GM23338 (cell line): ENCODE results near the gene TNFRSF19. TPM values are rescaled to one million over a fixed set of nuclear protein-coding genes. Genes with fewer than 3 reads are reported as not detected.

Experiments used
- ATAC-seq: fragments of 200-7000 bp; cut with Tn5 transposase; 3 replicates; pipeline ENCODE4 v1.9.1; 2020
- DNase-seq: peaks from one replicate; pipeline ENCODE4 v3.0.0-alpha.2; 2015; ENCODE audit warnings: low spot score
- H2AFZ ChIP-seq: fragments of 200-600 bp; sonication (generic); 2 replicates; pipeline ENCODE4 v1.8.0; 2016; ENCODE audit warnings: antibody characterized with exemption, mild to moderate bottlenecking, moderate library complexity
- H3F3A ChIP-seq: fragments of 200-600 bp; sonication (generic); replicated peaks from 2 replicates; pipeline ENCODE4 v1.8.0; 2017; ENCODE audit warnings: antibody characterized with exemption, mixed run types, low read depth
- H3K27ac ChIP-seq: fragments of 200-600 bp; sonication (generic); 2 replicates; pipeline ENCODE4 v1.6.1; 2016; ENCODE audit warnings: low read depth
- H3K27me3 ChIP-seq: fragments of 200-600 bp; sonication (generic); 2 replicates; pipeline ENCODE4 v1.8.0; 2016; ENCODE audit warnings: mild to moderate bottlenecking, mixed run types, moderate library complexity; ENCODE audit not compliant: insufficient read depth
- H3K36me3 ChIP-seq: fragments of 200-600 bp; sonication (generic); 2 replicates; pipeline ENCODE4 v1.8.0; 2016; ENCODE audit warnings: mild to moderate bottlenecking; ENCODE audit not compliant: insufficient read depth
- H3K4me1 ChIP-seq: fragments of 200-600 bp; sonication (generic); 2 replicates; pipeline ENCODE4 v1.8.0; 2016; ENCODE audit warnings: mild to moderate bottlenecking, moderate library complexity; ENCODE audit not compliant: insufficient read depth
- H3K4me2 ChIP-seq: fragments of 200-600 bp; sonication (generic); 2 replicates; pipeline ENCODE4 v1.7.1; 2017; ENCODE audit warnings: mixed run types
- H3K4me3 ChIP-seq: fragments of 200-600 bp; sonication (generic); 2 replicates; pipeline ENCODE4 v1.6.1; 2016; ENCODE audit warnings: mixed run types
- H3K79me2 ChIP-seq: fragments of 200-600 bp; sonication (generic); replicated peaks from 2 replicates; pipeline ENCODE4 v1.8.0; 2017; ENCODE audit warnings: mild to moderate bottlenecking; ENCODE audit not compliant: insufficient read depth
- H3K9me2 ChIP-seq: fragments of 200-600 bp; sonication (generic); 2 replicates; pipeline ENCODE4 v1.8.0; 2017; ENCODE audit not compliant: insufficient read depth
- H4K20me1 ChIP-seq: fragments of 200-600 bp; sonication (generic); replicated peaks from 2 replicates; pipeline ENCODE4 v1.8.0; 2017; ENCODE audit warnings: mild to moderate bottlenecking; ENCODE audit not compliant: insufficient read depth
- H3K27ac Mint-ChIP-seq: 2 replicates; pipeline ENCODE4 v1.8.0; 2020; ENCODE audit warnings: inconsistent platforms, mild to moderate bottlenecking, moderate library complexity, mixed read lengths
- H3K27me3 Mint-ChIP-seq: 3 replicates; pipeline ENCODE4 v1.8.0; 2022; ENCODE audit warnings: low read depth, mild to moderate bottlenecking, moderate library complexity, mixed read lengths, inconsistent platforms; ENCODE audit not compliant: insufficient read depth, poor library complexity
- H3K36me3 Mint-ChIP-seq: 3 replicates; pipeline ENCODE4 v1.8.0; 2021; ENCODE audit warnings: low read depth, mild to moderate bottlenecking, inconsistent platforms, moderate library complexity, mixed read lengths
- H3K4me1 Mint-ChIP-seq: 3 replicates; pipeline ENCODE4 v1.8.0; 2020; ENCODE audit warnings: mild to moderate bottlenecking, inconsistent platforms, mixed read lengths
- H3K4me3 Mint-ChIP-seq: 3 replicates; pipeline ENCODE4 v1.8.0; 2021; ENCODE audit warnings: moderate library complexity, mild to moderate bottlenecking, inconsistent platforms, mixed read lengths
- H3K9me3 Mint-ChIP-seq: 3 replicates; pipeline ENCODE4 v1.8.0; 2020; ENCODE audit warnings: moderate library complexity, mild to moderate bottlenecking, inconsistent platforms, mixed read lengths
- CREB1 ChIP-seq: fragments of 250-450 bp; sonication (Bioruptor Pico); IDR thresholded peaks from 2 replicates; pipeline ENCODE4 v1.5.0; 2020; ENCODE audit warnings: low read depth, mild to moderate bottlenecking, moderate library complexity
- EZH2 ChIP-seq: fragments of 200-600 bp; sonication (generic); IDR thresholded peaks from one replicate; pipeline ENCODE4 v1.8.0; 2017; ENCODE audit warnings: antibody characterized with exemption, mild to moderate bottlenecking, low read depth; ENCODE audit not compliant: unreplicated experiment
- JUNB ChIP-seq: IDR thresholded peaks from one replicate; pipeline ENCODE4 v1.6.1; 2016; ENCODE audit warnings: antibody characterized with exemption; ENCODE audit not compliant: unreplicated experiment
- POLR2AphosphoS5 ChIP-seq: IDR thresholded peaks from 2 replicates; pipeline ENCODE4 v1.6.1; 2016; ENCODE audit warnings: antibody characterized with exemption, low read depth
- ZNF114 ChIP-seq: fragments of 250-450 bp; sonication (Bioruptor Pico); IDR thresholded peaks from 2 replicates; pipeline ENCODE4 v1.5.0; 2020; ENCODE audit warnings: mild to moderate bottlenecking, moderate library complexity
- ZNF331 ChIP-seq: fragments of 250-450 bp; sonication (Bioruptor Pico); IDR thresholded peaks from 2 replicates; pipeline ENCODE4 v1.5.0; 2020; ENCODE audit warnings: low read depth, mild to moderate bottlenecking, moderate library complexity
- polyA plus RNA-seq: library from polyadenylated mRNA; unstranded; fragments of >200 nt; fragmentation: Nextera tagmentation; extraction: Ambion mirVana; gene quantifications from 2 replicates; pipeline ENCODE4 v1.2.1, GENCODE V29; 2016
- total RNA-seq: library from RNA; depleted of rRNA; stranded (reverse); fragments of >200 nt; shearing (Covaris generic); gene quantifications from 2 replicates; pipeline ENCODE4 v1.2.3, GENCODE V29; 2014
- TF ChIP-seq, protein P1 (sequence below): IDR thresholded peaks from one replicate; pipeline ENCODE4 v1.6.1; 2018; ENCODE audit warnings: antibody characterized with exemption; ENCODE audit not compliant: unreplicated experiment
- TF ChIP-seq, protein P2 (sequence below), 2 experiments: fragments of 200-600 bp in 1 of 2; sonication (generic) in 1 of 2; conservative IDR thresholded peaks; 2 replicates each; pipeline versions ENCODE4 v1.5.1 to v1.6.1; 2016 to 2017; ENCODE audit warnings: antibody characterized with exemption in 2 of 2, low read depth in 2 of 2, mild to moderate bottlenecking in 2 of 2, moderate library complexity in 1 of 2
- TF ChIP-seq, protein P3 (sequence below): IDR thresholded peaks from 2 replicates; pipeline ENCODE4 v1.6.1; 2016; ENCODE audit warnings: antibody characterized with exemption

The TNFRSF19 gene
- total and polyA plus RNA-seq, 2 experiments from 2014 or later: 0.21 to 0.35 TPM

DNA sequence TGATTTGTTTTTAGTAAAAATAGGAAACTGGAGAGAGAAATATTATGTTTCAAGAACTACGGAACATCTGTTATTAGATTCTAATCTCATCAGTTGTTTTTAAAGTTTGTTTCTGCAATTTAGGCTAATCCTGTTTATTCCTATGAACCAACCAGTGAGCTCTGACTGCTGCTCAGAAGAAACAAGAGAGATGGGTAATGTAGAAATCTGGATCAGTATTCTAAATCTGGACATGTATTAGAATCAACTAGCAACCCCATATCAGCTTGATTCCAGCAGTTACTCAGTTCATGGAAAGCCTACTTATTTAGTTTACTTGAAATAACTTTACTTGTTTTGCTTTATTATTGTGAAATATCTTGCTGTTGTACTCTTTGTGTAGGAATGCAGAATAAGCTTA lies 115.2 kb downstream of the TNFRSF19 start (continued):
- TF ChIP-seq, protein P1, sequence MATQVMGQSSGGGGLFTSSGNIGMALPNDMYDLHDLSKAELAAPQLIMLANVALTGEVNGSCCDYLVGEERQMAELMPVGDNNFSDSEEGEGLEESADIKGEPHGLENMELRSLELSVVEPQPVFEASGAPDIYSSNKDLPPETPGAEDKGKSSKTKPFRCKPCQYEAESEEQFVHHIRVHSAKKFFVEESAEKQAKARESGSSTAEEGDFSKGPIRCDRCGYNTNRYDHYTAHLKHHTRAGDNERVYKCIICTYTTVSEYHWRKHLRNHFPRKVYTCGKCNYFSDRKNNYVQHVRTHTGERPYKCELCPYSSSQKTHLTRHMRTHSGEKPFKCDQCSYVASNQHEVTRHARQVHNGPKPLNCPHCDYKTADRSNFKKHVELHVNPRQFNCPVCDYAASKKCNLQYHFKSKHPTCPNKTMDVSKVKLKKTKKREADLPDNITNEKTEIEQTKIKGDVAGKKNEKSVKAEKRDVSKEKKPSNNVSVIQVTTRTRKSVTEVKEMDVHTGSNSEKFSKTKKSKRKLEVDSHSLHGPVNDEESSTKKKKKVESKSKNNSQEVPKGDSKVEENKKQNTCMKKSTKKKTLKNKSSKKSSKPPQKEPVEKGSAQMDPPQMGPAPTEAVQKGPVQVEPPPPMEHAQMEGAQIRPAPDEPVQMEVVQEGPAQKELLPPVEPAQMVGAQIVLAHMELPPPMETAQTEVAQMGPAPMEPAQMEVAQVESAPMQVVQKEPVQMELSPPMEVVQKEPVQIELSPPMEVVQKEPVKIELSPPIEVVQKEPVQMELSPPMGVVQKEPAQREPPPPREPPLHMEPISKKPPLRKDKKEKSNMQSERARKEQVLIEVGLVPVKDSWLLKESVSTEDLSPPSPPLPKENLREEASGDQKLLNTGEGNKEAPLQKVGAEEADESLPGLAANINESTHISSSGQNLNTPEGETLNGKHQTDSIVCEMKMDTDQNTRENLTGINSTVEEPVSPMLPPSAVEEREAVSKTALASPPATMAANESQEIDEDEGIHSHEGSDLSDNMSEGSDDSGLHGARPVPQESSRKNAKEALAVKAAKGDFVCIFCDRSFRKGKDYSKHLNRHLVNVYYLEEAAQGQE: no peak
- TF ChIP-seq POLR2AphosphoS5 (no peak), CREB1 (no peak), JUNB (no peak), ZNF331 (CRISPR knock-in tag) (no peak)

DNA sequence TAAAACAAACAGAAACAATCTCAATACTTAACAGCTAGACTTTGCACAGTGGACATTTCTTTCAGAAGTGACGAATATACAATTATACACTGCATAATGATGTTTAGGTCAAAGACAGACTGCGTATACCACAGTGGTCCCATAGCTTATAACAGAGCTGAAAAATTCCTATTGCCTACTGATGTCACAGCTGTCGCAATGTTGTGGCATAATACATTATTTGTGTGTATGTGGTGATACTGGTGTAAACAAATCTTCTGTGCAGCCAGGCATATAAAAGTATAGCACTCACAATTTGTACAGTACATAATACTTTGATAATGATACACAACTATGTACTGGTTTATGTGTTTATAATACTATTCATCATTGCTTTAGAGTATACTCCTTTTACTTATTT lies 116.7 kb downstream of the TNFRSF19 start:
- no peak for DNase-seq
- Histone ChIP-seq H2AFZ (no peak overlapping the region), H3K27ac (no peak overlapping the region), H3K27me3 (no peaks in the 10 kb centered on the region), H3K4me3 (no peak overlapping the region), H3K4me2 (no peak overlapping the region), H3K36me3 (no peaks in the 10 kb centered on the region; the same call in 1 of the 2 replicates), H3K9me2 (peaks cover 3% of the 10 kb centered on the region; the same call in 1 of the 2 replicates), H3F3A (no peaks in the 10 kb centered on the region), H3K79me2 (no peaks in the 10 kb centered on the region), H3K4me1 (no peaks in the 10 kb centered on the region), H4K20me1 (no peaks in the 10 kb centered on the region)
- Mint-ChIP-seq H3K27ac (no peak overlapping the region), H3K4me1 (no peaks in the 10 kb centered on the region), H3K36me3 (peaks cover 12% of the 10 kb centered on the region; the same call in 2 of the 3 replicates), H3K27me3 (peaks cover 6% of the 10 kb centered on the region), H3K4me3 (no peak overlapping the region), H3K9me3 (peaks cover 34% of the 10 kb centered on the region)
- no peak for ATAC-seq
- TF ChIP-seq, protein P2, sequence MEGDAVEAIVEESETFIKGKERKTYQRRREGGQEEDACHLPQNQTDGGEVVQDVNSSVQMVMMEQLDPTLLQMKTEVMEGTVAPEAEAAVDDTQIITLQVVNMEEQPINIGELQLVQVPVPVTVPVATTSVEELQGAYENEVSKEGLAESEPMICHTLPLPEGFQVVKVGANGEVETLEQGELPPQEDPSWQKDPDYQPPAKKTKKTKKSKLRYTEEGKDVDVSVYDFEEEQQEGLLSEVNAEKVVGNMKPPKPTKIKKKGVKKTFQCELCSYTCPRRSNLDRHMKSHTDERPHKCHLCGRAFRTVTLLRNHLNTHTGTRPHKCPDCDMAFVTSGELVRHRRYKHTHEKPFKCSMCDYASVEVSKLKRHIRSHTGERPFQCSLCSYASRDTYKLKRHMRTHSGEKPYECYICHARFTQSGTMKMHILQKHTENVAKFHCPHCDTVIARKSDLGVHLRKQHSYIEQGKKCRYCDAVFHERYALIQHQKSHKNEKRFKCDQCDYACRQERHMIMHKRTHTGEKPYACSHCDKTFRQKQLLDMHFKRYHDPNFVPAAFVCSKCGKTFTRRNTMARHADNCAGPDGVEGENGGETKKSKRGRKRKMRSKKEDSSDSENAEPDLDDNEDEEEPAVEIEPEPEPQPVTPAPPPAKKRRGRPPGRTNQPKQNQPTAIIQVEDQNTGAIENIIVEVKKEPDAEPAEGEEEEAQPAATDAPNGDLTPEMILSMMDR (conservative IDR thresholded peaks at IDR 0.05; ENCODE audit: low read depth in 2 of 2): no peak
- TF ChIP-seq, protein P3, sequence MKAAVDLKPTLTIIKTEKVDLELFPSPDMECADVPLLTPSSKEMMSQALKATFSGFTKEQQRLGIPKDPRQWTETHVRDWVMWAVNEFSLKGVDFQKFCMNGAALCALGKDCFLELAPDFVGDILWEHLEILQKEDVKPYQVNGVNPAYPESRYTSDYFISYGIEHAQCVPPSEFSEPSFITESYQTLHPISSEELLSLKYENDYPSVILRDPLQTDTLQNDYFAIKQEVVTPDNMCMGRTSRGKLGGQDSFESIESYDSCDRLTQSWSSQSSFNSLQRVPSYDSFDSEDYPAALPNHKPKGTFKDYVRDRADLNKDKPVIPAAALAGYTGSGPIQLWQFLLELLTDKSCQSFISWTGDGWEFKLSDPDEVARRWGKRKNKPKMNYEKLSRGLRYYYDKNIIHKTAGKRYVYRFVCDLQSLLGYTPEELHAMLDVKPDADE: no peak
- TF ChIP-seq, protein P1: no peak
- TF ChIP-seq POLR2AphosphoS5 (no peak), EZH2 (no peak), ZNF114 (CRISPR knock-in tag) (no peak)
